Muscle of back (tissue), 11 donors: ENCODE measurements around the gene GNG4. TPM values are rescaled to one million over a fixed set of nuclear protein-coding genes. Genes with fewer than 3 reads are reported as not detected.
"Not testable (repeated sequence)": the region's sequence is repeated elsewhere in the genome, so short reads cannot be mapped to it uniquely, and the experiment has no call there.

Experiments
- DNase-seq, 3 donors: peaks; one replicate each; pipeline versions ENCODE4 v3.0.0 to v3.0.0-alpha.2; 2013
- polyA plus RNA-seq, 10 donors: library from polyadenylated mRNA; unstranded; fragments of 120-200 nt; gene quantifications; one replicate each; pipeline ENCODE4 v1.2.1, GENCODE V29; 2013; ENCODE audit not compliant: insufficient read length in 10 of 10

Gene GNG4
- polyA plus RNA-seq, 10 donors: 0.27 to 2.2 (median 0.76) TPM

DNA sequence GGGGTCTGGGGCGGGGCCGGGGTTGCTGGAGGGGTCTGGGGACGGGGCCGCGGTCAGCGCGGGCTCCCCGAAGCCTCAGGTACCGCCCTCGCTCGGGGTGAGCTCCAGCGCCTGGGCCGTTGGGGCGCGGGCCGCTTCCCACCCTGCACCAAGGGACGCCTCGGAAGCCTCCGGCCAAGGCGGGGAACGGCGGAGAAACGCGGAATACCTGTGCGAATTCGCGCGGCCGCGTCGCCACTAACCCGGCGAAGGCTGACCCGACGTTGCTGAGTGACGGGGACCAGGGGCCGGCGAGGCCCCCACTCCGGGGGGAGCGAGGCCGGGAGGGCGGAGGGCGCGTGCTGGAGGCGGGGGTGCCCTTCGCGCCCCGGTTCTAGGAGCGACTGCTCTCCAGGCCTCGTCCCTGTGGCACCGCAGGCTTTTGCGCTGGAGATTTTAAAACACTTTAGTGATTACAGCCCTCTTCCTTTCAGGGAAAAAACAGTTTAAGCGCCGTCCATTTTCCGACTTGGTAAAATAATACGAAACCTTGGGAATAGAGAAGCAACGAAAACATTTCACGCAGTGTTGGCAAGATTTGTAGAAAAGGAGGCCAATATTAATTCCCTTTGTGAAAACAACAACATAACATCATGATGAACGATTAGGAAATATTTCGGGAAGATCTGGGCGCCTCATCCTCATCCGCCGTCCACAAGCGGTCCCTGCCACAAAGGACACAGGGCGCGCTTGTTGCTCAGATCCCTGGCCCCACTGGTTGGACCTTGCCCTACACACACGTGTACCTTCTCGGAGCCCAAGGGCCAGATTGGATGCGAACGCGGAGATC, 971 bp upstream of the GNG4 start:
- DNase-seq: peak in 1 of 3 donors; percentile 58

DNA sequence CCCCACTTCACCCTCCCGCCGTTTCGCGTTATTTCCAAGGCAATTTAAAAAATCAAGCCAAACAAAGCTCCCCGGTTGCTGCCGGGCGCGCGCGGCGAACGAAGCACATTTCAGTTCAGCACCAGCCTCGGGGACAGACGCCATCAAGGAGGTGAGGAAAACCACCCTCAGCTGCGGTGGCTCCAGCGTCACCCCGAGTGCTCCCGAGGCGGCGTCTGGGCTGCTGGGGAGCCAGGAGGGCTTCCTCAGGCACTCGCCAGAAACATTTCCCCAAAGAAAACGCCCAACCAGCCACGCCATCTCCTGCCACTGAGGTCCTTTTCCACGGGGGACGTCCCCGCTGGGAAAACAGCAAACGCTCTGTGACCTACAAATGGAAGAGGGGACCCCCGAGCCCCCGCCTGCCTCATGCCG, 623 bp downstream of the GNG4 start:
- peak; percentile 44 to 82 (median 71) for DNase-seq

DNA sequence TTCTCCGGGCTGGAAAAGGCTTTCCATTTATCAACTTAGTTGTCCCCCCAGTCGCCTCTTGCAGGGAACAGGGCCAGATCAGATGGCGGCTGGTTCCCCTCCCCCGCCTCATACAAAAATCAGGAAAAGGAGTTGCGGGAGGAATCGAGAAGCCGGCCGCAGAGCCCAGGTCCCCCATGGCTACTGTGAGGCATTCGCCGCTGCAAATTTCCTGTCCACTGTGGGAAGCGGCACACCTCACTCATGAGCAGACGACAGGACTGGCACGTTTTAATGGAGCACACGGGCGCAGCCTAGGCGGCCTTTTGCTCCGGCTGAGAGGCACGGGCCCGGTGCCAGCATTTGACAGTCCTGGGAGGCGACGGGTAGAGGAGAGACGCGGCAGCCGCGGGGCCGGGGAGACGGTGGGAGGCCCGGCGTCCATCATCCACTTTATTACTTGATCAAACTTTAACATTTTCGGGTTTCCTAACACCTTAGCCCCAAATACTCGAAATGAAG, 1.1 kb downstream of the GNG4 start:
- no peak for DNase-seq

DNA sequence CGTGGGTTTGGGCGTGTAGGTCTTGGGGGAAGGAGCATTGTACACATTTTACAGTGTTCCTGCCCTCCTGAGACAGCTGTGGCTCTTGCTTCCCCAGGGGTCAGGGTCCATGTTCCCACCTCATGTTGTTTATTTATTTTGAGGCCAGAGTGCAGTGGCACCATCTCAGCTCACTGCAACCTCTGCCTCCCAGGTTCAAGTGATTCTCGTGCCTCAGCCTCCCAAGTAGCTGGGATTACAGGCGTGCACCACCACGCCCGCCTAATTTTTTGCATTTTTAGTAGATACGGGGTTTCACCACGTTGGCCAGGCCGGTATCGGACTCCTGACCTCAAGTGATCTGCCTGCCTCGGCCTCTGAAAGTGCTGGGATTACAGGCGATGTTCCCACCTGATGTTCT, 2.0 kb downstream of the GNG4 start:
- DNase-seq: not testable (repeated sequence)

DNA sequence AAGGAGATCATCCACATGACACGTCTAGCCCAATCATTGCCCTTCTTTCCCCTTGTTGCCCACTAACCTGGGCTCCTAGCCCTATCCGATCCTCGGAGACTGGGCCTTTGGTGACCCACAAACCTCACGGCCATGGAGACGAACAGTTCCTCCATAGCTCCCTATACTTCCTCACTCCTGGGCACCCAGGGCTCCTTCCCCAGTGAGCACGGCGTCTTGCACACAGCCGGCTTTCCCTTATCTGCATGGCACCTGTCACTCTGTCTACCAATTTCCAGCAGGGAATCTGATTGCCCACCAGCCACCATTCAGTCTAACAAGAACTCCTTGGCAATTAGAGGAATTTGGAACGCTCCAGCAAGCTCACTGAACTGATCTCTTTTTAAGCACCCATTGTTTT, 3.1 kb downstream of the GNG4 start:
- DNase-seq: no peak

DNA sequence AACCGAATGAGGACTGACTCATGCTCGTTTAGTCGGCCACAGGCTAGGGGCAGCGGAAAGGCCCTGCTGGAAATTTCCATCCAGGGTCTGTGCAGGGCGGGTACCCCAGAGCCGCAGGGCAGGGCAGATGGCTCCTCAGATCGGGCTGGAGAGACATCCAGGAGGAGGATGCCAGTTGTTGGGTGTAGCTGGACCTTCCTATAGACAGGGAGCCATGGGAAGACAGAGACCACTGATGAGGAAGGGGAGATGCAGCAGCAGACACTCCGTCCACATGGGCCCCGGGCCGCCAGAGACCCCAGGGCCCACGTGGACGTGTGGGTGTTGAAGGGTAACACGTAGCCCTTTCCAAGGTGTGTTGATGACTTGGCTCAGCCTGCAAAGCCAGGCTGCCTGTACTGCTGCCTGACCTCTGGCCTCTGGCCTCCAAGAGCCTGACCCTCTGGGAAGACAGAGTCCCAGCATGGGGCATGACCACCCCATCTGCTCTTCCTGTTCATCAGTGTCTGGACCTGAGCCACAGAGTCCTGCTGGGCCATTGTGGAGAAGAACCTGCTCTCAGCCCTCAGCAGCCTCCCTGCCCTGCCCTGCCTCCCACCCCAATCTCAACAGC, 4.8 kb downstream of the GNG4 start:
- no peak for DNase-seq

DNA sequence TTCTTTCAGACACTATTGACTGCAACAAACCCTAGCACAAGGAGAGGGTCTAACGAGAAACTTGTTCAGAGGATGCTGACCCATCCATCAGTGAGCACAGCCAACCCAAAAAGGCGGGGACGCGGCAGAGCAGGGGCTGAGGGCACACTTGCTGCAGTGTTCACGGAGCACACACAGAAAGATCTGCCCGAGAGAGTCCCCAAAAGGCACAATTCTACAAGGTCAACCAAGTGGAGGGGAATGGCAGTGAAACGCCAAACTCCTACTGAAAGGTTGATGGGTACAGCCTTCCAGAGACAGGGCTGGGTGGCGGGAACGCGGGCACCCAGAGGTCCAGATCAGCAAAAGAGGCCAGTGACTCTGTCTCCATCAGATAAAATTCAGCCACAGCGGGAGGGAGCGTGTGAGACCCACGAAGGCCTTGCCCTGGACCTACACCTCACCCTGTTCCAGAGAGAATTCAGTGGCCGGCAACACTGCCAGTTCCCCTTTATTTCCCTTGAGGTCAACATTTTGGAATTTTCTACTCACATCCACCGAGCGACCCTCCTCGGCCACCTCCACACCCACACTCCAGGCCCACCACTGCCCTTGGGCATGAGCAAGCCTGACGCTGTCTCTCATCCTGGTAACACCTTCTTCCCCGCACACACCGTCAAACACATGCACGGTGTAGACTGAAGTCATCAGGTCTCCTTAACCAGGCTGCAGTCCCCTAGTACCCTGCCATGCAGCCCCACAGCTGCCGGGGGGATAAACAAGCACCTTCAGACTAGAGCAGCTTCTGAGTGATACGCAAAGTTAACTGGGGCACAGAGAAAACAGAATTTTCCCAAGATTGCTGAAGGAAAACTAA, 5.5 kb downstream of the GNG4 start:
- DNase-seq: no peak

DNA sequence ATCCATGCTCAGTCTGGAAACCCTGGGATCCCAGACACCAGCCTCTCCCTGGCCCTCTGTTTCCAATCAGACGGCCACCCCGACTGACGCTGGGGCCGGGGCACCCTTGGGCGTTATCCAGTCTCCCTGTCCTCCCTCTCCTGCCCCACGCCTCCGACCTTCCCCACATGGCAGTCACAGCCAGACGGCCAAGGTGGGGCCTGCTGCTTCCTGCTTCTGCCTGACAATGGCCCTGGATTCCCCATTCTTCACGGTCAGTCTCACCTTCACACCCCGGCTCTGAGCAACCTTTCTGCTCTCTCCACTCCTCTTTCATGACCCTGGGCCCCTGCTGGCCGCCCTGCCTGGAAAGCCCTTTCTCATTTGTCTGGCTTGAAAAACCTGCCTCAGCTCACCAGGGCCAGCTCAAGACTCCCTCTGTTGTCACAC, 6.6 kb downstream of the GNG4 start:
- DNase-seq: no peak

DNA sequence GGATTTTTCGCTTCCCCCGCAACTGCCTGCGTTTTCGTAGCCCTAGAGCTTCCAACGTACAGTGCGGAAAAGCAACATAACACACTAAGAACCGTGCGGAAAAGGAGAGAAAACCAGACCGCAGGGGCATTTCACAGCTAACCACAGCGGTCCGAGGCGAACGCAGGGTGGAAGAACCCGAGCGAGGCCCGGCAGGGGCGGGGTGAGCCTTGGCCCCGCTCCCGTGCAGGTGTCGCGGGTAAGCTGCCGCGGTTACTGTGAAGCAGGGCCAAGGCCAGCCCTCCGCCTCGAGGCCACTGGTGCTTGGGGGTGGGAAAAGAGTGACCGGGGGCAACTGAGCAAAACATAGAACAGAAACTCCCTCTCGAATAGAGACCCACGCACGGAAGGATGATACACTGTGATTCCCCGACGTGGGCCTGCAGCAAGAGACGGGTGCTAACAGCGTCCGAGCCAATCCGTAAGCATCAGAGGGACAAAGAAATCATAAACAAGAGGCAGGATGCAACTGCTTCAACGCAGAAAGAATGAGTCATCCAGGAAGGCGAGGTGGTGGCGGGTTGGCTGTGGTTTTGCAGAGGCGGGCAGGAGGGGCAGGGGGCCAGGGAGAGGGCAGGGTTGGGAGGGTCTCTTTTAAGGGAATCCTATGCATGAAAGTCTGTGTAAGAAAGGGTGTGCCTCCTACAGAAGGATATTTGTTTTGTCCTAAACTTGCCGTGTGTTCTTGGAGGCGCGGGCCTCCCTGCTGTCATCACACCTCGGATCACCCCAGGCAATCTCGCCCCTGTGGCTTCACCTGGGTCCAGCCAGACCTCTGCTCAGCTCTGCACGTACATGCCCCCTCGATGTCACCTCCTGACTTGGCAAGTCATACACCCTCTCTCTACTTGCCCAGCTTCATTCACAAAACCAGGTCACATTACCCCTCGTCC, 7.3 kb downstream of the GNG4 start:
- no peak for DNase-seq

DNA sequence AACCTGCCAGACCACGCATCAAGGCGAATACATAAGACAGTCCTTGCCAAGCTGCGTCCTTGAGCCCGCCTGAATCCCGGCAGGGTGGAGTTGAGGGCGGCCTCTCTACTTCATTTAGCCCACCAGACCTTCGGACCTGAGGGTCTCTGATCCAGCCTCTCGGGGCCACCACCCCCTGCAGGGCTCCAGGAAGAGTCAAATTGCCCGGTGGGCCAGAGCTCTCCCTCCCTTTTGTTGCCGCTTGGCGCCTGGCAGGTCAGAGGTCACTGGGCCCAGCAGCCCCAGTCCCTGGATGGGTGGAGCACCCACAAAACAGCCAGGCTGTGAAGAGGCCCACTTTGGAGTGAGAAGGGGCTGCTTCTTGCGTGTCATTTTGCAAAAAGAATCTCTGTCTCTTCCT, 9.0 kb downstream of the GNG4 start:
- no peak for DNase-seq

DNA sequence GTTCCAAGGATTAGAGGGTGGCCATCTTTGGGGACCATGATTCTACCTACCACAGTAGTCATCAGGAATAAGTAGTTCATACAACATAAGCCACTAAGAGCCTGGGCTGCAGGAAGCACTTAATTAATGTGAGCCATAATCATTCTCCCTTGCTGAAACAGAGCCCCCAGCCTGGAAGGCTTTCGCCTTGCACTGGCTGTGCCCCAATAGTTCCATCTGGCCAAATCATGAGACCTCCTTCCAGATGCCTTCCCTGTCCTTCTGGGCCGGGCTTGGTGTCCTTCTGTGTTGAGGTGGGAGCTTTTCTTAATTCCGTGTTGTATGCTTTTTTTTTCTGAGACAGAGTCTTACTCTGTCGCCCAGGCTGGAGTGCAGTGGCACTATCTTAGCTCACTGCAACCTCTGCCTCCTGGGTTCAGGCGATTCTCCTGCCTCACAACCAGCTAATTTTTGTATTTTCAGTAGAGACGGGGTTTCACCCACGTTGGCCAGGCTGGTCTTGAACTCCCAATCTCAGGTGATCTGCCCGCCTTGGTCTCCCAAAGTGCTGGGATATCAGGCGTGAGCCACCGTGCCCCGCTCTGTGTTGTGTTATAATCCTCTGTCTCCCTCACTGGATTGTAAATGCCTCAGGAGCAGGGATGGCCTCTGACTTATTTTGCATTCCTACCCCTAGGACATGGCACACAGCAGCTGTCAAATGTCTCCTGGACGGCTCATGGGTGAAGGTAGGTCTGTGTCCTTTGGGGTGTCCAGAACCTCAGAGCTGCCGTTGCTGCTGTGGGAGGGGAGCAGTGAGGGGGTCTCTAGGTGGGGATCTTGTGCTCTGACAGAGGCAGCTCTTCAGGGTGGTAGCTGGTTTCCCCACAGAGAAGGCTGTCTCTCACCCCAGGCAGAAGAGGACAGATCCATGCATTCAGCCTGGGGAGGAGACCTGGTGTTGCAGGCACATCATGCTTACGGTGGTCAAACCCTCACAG, 10.1 kb downstream of the GNG4 start:
- no peak for DNase-seq

DNA sequence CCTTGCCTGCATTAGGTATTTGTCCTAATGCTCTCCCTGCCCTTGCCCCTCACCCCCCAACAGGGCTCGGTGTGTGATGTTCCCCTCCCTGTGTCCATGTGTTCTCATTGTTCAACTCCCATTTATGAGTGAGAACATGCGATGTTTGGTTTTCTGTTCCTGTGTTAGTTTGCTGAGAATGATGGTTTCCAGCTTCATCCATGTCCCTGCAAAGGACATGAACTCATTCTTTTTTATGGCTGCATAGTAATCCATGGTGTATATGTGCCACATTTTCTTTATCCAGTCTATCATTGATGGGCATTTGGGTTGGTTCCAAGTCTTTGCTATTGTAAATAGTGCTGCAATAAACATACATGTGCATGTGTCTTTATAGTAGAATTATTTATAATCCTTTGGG, 11.0 kb downstream of the GNG4 start:
- DNase-seq: not testable (repeated sequence)

DNA sequence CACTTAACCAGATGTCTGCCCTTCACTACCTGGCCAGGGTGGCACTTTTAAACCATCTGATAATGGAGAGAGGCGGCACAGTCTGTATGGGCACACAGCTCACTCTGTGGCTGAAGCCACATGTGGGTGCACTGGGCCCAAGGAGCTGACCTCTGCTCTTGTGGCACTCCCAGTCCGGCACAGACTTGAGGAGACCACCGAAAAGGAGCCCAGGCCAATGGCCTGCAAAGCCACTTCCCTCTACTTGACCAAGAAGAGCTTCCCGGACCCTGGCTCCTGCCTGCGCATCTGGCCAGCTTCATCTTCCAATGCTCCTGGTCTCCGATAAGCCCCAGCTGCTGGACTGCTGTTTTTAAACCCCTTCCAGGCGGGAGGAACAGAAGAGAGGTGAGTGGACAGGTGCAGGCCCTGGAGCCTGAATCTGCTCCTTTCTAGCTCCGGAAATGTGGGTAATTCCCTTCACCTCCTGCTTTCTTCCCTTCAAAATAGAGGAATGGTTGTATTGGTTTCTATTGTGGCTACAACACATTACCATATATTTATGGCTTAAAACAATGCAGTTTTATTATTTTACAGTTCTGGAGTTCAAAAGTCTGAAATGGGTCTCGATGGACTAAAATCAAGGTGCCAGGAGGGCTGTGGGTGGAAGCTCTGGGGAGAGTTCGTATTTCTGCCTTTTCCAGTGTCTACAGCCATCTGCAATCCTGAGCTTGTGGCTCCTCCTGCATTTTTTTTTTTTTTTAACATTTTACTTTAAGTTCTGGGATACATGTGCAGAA, 11.6 kb downstream of the GNG4 start:
- no peak for DNase-seq

DNA sequence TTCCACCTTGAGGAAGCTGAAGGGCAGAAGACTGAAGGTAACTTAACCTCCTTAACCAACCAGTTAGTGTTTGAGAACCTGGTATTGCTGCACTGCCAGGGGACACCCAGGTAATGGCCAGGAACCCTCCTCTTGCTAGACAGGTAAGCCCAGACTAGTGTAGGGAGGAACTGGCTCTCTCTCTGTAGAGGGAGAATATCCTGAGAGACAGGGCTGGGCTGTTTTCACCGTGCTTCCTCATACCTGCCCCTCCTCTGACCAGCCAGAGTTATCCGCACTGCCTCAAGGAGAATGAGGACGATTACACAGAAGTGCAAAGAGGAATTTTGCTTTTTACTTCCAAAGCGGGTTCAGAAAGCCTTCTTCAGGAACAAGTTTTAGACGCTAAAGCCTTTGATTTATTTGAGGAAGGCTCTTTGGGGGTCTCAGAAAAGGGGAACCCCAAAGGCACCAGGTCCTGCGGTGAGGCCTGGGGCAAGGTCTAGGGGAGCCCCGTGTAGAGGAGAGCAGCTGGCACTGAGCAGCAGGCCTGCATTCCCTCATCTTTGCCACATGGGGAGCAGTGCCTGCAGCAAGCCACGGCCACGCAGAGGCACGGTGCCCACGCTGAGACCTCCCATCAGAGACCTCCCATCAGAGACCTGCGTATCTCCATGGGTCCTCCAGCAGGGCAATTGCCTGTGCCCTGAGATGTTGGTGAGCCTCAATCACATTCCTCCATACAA, 13.5 kb downstream of the GNG4 start:
- no peak for DNase-seq

DNA sequence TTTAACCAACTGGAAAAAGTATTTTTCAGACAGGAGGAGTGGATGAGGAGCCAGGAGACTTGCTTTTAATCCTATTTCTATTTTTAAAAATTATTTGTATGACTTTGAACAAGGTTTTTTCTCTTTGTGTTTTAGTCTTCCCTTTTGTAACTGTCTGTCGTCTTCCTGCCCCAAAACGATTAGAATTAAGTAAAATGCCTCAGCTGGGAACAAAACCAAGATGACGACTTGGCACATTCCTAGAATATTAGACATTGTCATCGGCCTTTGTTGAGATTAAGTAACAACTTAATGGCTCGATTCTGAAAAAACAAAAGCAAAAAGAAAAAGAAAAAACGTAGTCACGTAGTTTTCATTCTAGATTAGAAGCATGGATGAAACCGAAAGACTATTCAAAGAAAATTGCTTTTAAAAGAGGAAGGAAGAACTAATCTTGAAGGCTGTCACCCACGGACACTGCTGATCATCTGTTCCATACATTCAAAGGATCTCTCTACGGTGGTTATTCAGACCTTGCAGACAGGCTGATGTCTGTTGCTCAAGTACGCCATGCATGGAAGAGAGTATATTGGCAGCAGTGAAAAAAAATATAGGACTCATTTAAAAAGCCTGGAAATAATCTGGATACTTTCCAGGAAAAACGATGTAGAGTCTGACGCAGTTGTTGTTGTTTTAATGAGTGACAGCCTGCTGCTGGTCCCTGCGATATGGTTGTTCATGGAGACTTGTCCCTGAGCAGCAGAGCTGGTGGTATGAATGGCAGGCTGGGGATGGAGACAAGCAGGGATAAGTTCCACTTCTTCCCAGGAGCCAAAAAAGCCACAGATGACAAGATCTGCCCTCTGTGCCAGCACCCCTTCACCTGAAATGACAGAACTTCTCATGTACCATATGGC, 16.8 kb downstream of the GNG4 start:
- peak in 1 of 3 donors; percentile 36 for DNase-seq

DNA sequence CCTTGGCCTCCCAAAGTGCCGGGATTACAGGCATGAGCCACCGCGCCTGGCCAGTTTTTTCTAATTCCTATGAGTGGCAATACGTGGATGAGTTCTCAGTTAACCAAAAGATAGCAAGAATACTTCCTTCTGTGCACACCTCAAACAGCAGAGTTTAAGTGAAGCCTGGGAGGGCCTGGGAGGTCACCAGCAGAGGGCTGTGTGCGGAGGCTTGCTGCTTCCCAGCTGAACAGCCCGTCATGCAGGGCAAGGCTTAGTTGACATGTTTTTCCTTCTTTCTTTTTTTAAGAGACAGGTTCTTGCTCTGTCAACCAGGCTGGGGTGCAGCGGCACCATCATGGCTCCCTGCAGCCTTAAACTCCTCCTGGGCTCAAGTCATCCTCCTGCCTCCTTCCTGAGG, 17.8 kb downstream of the GNG4 start:
- DNase-seq: no peak

DNA sequence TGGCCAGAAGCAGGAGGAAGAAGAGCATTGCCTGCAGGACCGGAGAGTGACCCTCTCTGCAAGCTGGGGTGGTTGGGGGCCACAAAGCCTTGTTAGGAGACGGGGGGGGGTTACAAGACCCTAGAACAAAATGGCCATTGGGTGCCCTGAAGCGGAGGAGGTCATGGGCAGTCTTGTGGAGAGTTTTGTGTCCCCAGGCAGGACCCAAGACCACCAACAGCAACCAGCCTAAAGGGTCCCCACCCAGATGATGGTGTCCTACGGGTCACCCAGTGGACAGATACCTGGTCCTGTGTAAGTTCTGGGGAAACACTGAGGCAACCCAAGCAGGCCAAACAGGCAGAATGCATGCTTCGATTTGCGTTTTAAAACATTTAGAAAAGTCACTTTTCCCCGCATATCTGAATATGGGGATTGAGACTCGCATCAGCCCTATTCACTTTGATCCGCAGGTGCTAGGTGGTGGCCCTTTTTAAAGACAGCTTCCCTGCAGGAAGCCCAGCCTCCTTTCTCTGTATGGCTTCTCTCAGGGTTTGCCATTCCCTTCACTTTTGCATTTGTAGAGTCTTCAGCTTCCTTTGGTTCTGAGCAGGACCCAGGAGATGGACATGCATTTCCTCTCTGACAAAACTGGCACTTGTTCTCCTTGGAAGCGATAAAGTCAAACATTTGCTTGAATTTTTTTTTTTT, 21.1 kb downstream of the GNG4 start:
- DNase-seq: no peak
